NK-92 (cell line): ENCODE data around the gene DYRK2.

Source experiments
- DNase-seq: peaks from one replicate; lab custom pipeline; 2025; ENCODE audit not compliant: unreplicated experiment; lab: John Stamatoyannopoulos, UW

DYRK2 gene

GRCh38 chr12:67645601-67646000 lies 2.9 kb upstream of the DYRK2 start:
- no peak for DNase-seq

GRCh38 chr12:67646775-67647174 lies 1.8 kb upstream of the DYRK2 start:
- DNase-seq, result no peak

- DNase-seq, result no peak
Observed at GRCh38 chr12:67647181-67647798, 1.3 kb upstream of the DYRK2 start.

- no peak for DNase-seq
Observed at GRCh38 chr12:67647799-67648520, 585 bp upstream of the DYRK2 start.

- no peak for DNase-seq
Observed at GRCh38 chr12:67649261-67649569, 670 bp downstream of the DYRK2 start.

GRCh38 chr12:67649570-67650387 lies 1.2 kb downstream of the DYRK2 start:
- no peak for DNase-seq

GRCh38 chr12:67650388-67651131 lies 2.0 kb downstream of the DYRK2 start:
- no peak for DNase-seq

GRCh38 chr12:67651132-67651695 lies 2.7 kb downstream of the DYRK2 start:
- DNase-seq, result no peak

- DNase-seq, result no peak
Observed at GRCh38 chr12:67655829-67656228, 7.3 kb downstream of the DYRK2 start.

- DNase-seq, result no peak
Observed at GRCh38 chr12:67656251-67656650, 7.7 kb downstream of the DYRK2 start.

GRCh38 chr12:67658486-67658885 lies 9.9 kb downstream of the DYRK2 start:
- no peak for DNase-seq

- no peak for DNase-seq
Observed at GRCh38 chr12:67659292-67659691, 10.7 kb downstream of the DYRK2 start.

GRCh38 chr12:67661311-67662021 lies 12.9 kb downstream of the DYRK2 start:
- no peak for DNase-seq

GRCh38 chr12:67662910-67663538 lies 14.5 kb downstream of the DYRK2 start:
- no peak for DNase-seq

- DNase-seq, result no peak
Observed at GRCh38 chr12:67664171-67664570, 15.6 kb downstream of the DYRK2 start.

- no peak for DNase-seq
Observed at GRCh38 chr12:67665679-67666078, 17.1 kb downstream of the DYRK2 start.

GRCh38 chr12:67666605-67667004 lies 18.1 kb downstream of the DYRK2 start:
- no peak for DNase-seq

- DNase-seq, result no peak
Observed at GRCh38 chr12:67667276-67668073, 18.9 kb downstream of the DYRK2 start.

GRCh38 chr12:67669217-67669933 lies 20.8 kb downstream of the DYRK2 start:
- no peak for DNase-seq
